OCI-LY7 (cell line): ENCODE results near the gene HJURP. TPM values are rescaled to one million over a fixed set of nuclear protein-coding genes. Genes with fewer than 3 reads are reported as not detected.

Experiments used
- BruUV-seq: library from RNA; stranded (reverse); fragments of 400-500 nt; replicated peaks from 2 replicates; lab custom pipeline; 2021; lab: Mats Ljungman, UMichigan
- CTCF ChIA-PET: fragments of 300-600 bp; sonication (Branson Sonifier 250); formaldehyde crosslinking; loops from one replicate; lab custom pipeline; 2022; ENCODE audit warnings: antibody characterized with exemption; ENCODE audit not compliant: unreplicated experiment; lab: Charles Lee
- POLR2A ChIA-PET: fragments of 300-600 bp; sonication (Branson Sonifier 250); formaldehyde crosslinking; loops from one replicate; lab custom pipeline; 2022; ENCODE audit warnings: antibody characterized with exemption; lab: Charles Lee
- DNase-seq: peaks from one replicate; pipeline ENCODE4 v3.0.0-alpha.2; 2015; ENCODE audit warnings: low spot score
- H2AFZ ChIP-seq: fragments of 200-600 bp; sonication (generic), shearing (Covaris generic); 2 replicates; pipeline ENCODE4 v1.6.1; 2014; ENCODE audit warnings: mild to moderate bottlenecking, antibody characterized with exemption, low read length, moderate library complexity
- H3K27ac ChIP-seq: fragments of 200-600 bp; sonication (generic); 2 replicates; pipeline ENCODE4 v1.5.1; 2014; ENCODE audit warnings: mixed run types, low read depth, mild to moderate bottlenecking, moderate library complexity, low read length, inconsistent platforms; ENCODE audit not compliant: poor library complexity, severe bottlenecking
- H3K36me3 ChIP-seq: fragments of 200-600 bp; sonication (generic); 2 replicates; pipeline ENCODE4 v1.6.1; 2014; ENCODE audit warnings: mild to moderate bottlenecking, antibody characterized with exemption, low read length, moderate library complexity, mixed read lengths; ENCODE audit not compliant: insufficient read depth
- H3K4me1 ChIP-seq: fragments of 200-600 bp; sonication (generic); 2 replicates; pipeline ENCODE4 v1.5.1; 2014; ENCODE audit warnings: mild to moderate bottlenecking, low read length; ENCODE audit not compliant: insufficient read depth, poor library complexity, severe bottlenecking
- H3K4me2 ChIP-seq: fragments of 200-600 bp; sonication (generic); 2 replicates; pipeline ENCODE4 v1.6.1; 2014; ENCODE audit warnings: mild to moderate bottlenecking, low read length
- H3K4me3 ChIP-seq: fragments of 200-600 bp; sonication (generic); 2 replicates; pipeline ENCODE4 v1.5.1; 2014; ENCODE audit warnings: mild to moderate bottlenecking, low read depth, low read length; ENCODE audit not compliant: poor library complexity, severe bottlenecking
- H3K79me2 ChIP-seq: fragments of 200-600 bp; sonication (generic); 2 replicates; pipeline ENCODE4 v1.6.1; 2016; ENCODE audit warnings: low read depth, mild to moderate bottlenecking, low read length, moderate library complexity, mixed read lengths; ENCODE audit not compliant: insufficient read depth
- H3K9me2 ChIP-seq: fragments of 200-600 bp; sonication (generic); 2 replicates; pipeline ENCODE4 v1.6.1; 2016; ENCODE audit warnings: mild to moderate bottlenecking, low read length, mixed read lengths; ENCODE audit not compliant: insufficient read depth
- H3K9me3 ChIP-seq: fragments of 200-600 bp; sonication (generic); 2 replicates; pipeline ENCODE4 v1.6.1; 2014; ENCODE audit warnings: mild to moderate bottlenecking, mixed run types, low read length, mixed read lengths
- H4K20me1 ChIP-seq: fragments of 200-600 bp; sonication (generic); 2 replicates; pipeline ENCODE4 v1.6.1; 2014; ENCODE audit warnings: mild to moderate bottlenecking, antibody characterized with exemption, low read length, moderate library complexity, mixed read lengths; ENCODE audit not compliant: insufficient read depth
- EZH2phosphoT487 ChIP-seq: fragments of 200-600 bp; sonication (generic); IDR thresholded peaks from 2 replicates; pipeline ENCODE4 v1.6.1; 2018; ENCODE audit warnings: low read depth, borderline replicate concordance, mild to moderate bottlenecking, mixed run types, antibody characterized with exemption, low read length, moderate library complexity, mixed read lengths
- intact Hi-C: fragments of 100-400 bp; cut with micrococcal nuclease; formaldehyde crosslinking; loops from one replicate; pipeline ENCODE4 v1.10.0; 2022; ENCODE audit not compliant: unreplicated experiment
- total RNA-seq, 2 experiments: library from RNA; depleted of rRNA in 1 of 2; stranded (reverse); fragments of >200 nt in 1 of 2; shearing (Covaris generic) in 1 of 2; gene quantifications; 2 replicates each; pipeline ENCODE4 v1.2.3, GENCODE V29; 2014 to 2022
- TF ChIP-seq, protein P1 (sequence below): fragments of 200-600 bp; sonication (generic); conservative IDR thresholded peaks from 2 replicates; pipeline ENCODE4 v1.5.1; 2014; ENCODE audit warnings: mild to moderate bottlenecking, antibody characterized with exemption, low read length, moderate library complexity, mixed read lengths

HJURP gene
- total RNA-seq, 2 experiments from 2014 or later: 94.3 to 122 TPM

DNA sequence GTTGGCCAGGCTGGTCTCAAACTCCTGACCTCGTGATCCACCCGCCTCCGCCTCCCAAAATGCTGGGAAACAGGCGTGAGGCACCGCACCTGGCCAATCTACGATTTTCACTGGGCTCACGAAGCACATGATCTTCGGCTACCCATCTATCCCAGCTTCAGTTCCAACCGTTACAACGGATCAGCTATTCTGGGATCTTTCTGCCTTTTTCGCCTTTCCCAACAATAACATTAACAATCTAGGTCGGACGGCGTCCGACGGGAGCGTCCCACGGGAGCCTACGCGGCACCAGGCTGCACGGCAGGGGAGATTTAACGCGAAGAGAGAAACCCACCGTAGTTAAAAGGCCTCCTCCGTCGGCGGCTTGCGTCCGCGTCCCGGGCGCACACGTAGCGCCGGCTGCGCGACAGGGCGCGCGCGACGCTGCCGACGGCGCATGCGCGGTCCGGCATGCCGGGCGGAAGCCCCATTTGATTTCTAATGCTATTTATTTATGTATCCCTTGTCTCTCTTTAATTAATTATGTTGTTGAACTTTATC is 13.7 kb upstream of the HJURP start, which contains the start of gene MSL3B:
TSS of gene MSL3B (minus strand) at position 394 of the 540 bp plus-strand sequence.
- Histone ChIP-seq H3K4me2 (no peak within 1 kb of the TSS), H3K9me2 (no peaks in the 10 kb centered on the region), H4K20me1 (no peaks in the 10 kb centered on the region), H3K36me3 (no peaks in the 10 kb centered on the region), H3K4me1 (no peaks in the 10 kb centered on the region), H2AFZ (no peak within 1 kb of the TSS), H3K4me3 (no peak within 1 kb of the TSS), H3K9me3 (no peaks in the 10 kb centered on the region), H3K27ac (no peak within 1 kb of the TSS), H3K79me2 (no peaks in the 10 kb centered on the region)
- DNase-seq: no peak
- POLR2A ChIA-PET: no interaction called here
- CTCF ChIA-PET: no interaction called here
- BruUV-seq: no TSS peak
- intact Hi-C loops: no loop called here
- no peak for TF ChIP-seq EZH2phosphoT487
- TF ChIP-seq, protein P1, sequence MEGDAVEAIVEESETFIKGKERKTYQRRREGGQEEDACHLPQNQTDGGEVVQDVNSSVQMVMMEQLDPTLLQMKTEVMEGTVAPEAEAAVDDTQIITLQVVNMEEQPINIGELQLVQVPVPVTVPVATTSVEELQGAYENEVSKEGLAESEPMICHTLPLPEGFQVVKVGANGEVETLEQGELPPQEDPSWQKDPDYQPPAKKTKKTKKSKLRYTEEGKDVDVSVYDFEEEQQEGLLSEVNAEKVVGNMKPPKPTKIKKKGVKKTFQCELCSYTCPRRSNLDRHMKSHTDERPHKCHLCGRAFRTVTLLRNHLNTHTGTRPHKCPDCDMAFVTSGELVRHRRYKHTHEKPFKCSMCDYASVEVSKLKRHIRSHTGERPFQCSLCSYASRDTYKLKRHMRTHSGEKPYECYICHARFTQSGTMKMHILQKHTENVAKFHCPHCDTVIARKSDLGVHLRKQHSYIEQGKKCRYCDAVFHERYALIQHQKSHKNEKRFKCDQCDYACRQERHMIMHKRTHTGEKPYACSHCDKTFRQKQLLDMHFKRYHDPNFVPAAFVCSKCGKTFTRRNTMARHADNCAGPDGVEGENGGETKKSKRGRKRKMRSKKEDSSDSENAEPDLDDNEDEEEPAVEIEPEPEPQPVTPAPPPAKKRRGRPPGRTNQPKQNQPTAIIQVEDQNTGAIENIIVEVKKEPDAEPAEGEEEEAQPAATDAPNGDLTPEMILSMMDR: no peak

DNA sequence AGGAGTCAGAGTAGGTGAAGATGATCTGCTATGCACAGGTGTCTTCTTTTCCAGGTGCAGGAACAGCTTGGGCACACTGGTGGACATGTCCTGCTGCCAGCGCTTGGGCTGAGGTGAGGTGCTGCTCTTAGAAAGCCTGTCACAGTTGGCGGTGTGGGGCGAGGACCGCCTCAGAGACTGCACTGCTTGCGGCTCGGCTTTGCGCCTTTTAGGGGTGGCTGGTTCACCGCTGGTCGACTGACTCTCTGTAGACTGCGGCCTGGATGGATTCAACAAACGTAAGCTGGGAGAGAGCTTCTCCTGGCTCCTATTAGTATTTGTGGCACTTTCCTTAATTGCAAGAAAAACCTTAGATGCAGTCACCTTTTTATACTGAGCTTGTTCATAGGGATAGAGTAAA is 12.1 kb upstream of the HJURP start:
- CTCF ChIA-PET: interaction anchor here (0.6 kb wide), 1 partner anchor 1266 kb away, joined by 5 read pairs; no protein-coding TSS in a partner anchor
- Histone ChIP-seq H3K36me3 (no peaks in the 10 kb centered on the region), H4K20me1 (no peaks in the 10 kb centered on the region), H3K79me2 (no peaks in the 10 kb centered on the region), H3K9me2 (no peaks in the 10 kb centered on the region), H2AFZ (no peak overlapping the region), H3K27ac (no peak overlapping the region), H3K4me2 (no peak overlapping the region), H3K4me3 (no peak overlapping the region), H3K9me3 (no peaks in the 10 kb centered on the region), H3K4me1 (no peaks in the 10 kb centered on the region)
- DNase-seq: no peak
- TF ChIP-seq, protein P1: no peak
- no peak for TF ChIP-seq EZH2phosphoT487
- POLR2A ChIA-PET: interaction anchor here (0.6 kb wide), 1 partner anchor 14 kb away, joined by 3 read pairs; no protein-coding TSS in a partner anchor
- BruUV-seq: no TSS peak
- intact Hi-C loops: no loop called here

DNA sequence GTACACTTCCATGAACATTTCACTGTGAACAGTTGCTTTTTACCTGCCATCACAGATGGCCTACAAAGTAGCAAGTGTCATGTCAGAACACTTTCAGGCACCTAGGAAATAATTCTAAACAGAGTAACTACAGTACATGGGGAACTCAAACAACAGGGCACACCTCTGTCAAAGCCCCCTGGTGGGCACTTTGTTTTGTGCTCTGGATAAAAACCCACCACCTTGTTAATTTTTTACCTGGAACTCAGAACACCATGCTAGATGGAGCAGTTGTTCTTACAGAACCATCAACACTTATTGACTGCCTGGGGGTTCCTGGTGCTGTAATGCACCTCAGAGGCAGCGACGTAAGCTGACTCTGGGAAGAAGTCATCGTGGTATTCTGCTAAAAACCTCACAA is 11.5 kb upstream of the HJURP start:
- CTCF ChIA-PET: no interaction called here
- POLR2A ChIA-PET: interaction anchor here (1.3 kb wide), 1 partner anchor 10 kb away, joined by 5 read pairs; no protein-coding TSS in a partner anchor
- no TSS peak for BruUV-seq

More for the DNA sequence above, 11.5 kb upstream of the HJURP start:
- TF ChIP-seq, protein P1: peak; percentile 77
- no peak for TF ChIP-seq EZH2phosphoT487
- H3K79me2 ChIP-seq: no peaks in the 10 kb centered on the region
- H4K20me1 ChIP-seq: no peaks in the 10 kb centered on the region
- H3K9me2 ChIP-seq: no peaks in the 10 kb centered on the region
- no peaks in the 10 kb centered on the region for H3K9me3 ChIP-seq
- intact Hi-C loops: no loop called here
- H3K4me3 ChIP-seq: no peak overlapping the region
- H3K27ac ChIP-seq: no peak overlapping the region
- no peaks in the 10 kb centered on the region for H3K4me1 ChIP-seq
- no peak overlapping the region for H2AFZ ChIP-seq
- no peaks in the 10 kb centered on the region for H3K36me3 ChIP-seq
- DNase-seq: peak; percentile 35
- H3K4me2 ChIP-seq: no peak overlapping the region
